Glomerular visceral epithelial cell (primary cell): Measurements from ENCODE around the gene ACTR2.
"Not testable (repeated sequence)": the region's sequence is repeated elsewhere in the genome, so short reads cannot be mapped to it uniquely, and the experiment has no call there.

ENCODE experiments used
- DNase-seq: peaks from one replicate; pipeline ENCODE4 v3.0.0-alpha.2; 2016; ENCODE audit errors: extremely low spot score

The ACTR2 gene

GRCh38 chr2:65313126-65313953 lies 85.7 kb downstream of the ACTR2 start:
- no peak for DNase-seq

- no peak for DNase-seq
These were observed 86.3 kb downstream of the ACTR2 start for GRCh38 chr2:65313954-65314256.

- no peak for DNase-seq
These were observed 87.3 kb downstream of the ACTR2 start for GRCh38 chr2:65314801-65315441.

- DNase-seq, result no peak
These were observed 88.4 kb downstream of the ACTR2 start for GRCh38 chr2:65316072-65316471.

- DNase-seq, result not testable (repeated sequence)
These were observed 89.7 kb downstream of the ACTR2 start for GRCh38 chr2:65317351-65317750.

GRCh38 chr2:65317841-65318240 lies 90.2 kb downstream of the ACTR2 start:
- DNase-seq, result no peak

- DNase-seq, result no peak
These were observed 91.5 kb downstream of the ACTR2 start for GRCh38 chr2:65319072-65319673.

GRCh38 chr2:65319674-65320041 lies 92.0 kb downstream of the ACTR2 start:
- no peak for DNase-seq

- DNase-seq, result peak; percentile 75
These were observed 92.6 kb downstream of the ACTR2 start for GRCh38 chr2:65320042-65320725.
